Esophagus muscularis mucosa (tissue), 2 donors: ENCODE data around the gene FAS.

ENCODE experiments used
- POLR2A ChIP-seq: fragments of 450-650 bp; IDR thresholded peaks from one replicate; pipeline ENCODE4 v1.6.1; 2017; ENCODE audit warnings: antibody characterized with exemption, moderate library complexity, mild to moderate bottlenecking, low read depth
- POLR2AphosphoS5 ChIP-seq, 2 donors: sonication (generic); formaldehyde crosslinking; IDR thresholded peaks; one replicate each; pipeline ENCODE4 v1.6.1; 2017; ENCODE audit warnings: antibody characterized with exemption in 2 of 2

DNA sequence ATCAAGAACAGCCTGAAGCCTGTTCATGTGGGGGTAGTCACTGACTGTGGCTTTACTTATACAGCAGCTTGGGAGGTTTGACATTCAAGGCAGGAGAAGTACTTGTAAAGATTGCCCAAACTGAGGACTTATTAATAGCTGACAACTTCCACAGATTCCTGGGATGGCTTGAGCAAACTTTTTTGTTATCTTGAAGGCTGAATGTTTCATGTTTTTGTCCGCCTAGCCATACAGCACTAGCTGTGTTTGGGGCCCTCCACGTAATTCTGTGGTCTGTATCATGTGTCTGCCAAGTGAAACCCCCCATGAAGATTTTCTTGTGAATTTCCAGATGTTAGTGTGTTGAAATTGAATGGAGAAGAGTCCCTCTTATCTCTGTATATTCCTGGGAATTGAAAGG lies 38.6 kb downstream of the FAS start:
- no peak for TF ChIP-seq POLR2A
- no peak for TF ChIP-seq POLR2AphosphoS5 (IDR thresholded peaks at IDR 0.05)
